Measurements from ENCODE around the gene TEX30. TPM values are rescaled to one million over a fixed set of nuclear protein-coding genes. Genes with fewer than 3 reads are reported as not detected.
A peak's percentile ranks its signal among the peaks of the same experiment; 100 is the strongest.
"Not testable (repeated sequence)": the region's sequence is repeated elsewhere in the genome, so short reads cannot be mapped to it uniquely, and the experiment has no call there.

TEX30 gene
- polyA plus RNA-seq, 10 donors = 12.9 to 25.7 (median 14.3) TPM

DNA sequence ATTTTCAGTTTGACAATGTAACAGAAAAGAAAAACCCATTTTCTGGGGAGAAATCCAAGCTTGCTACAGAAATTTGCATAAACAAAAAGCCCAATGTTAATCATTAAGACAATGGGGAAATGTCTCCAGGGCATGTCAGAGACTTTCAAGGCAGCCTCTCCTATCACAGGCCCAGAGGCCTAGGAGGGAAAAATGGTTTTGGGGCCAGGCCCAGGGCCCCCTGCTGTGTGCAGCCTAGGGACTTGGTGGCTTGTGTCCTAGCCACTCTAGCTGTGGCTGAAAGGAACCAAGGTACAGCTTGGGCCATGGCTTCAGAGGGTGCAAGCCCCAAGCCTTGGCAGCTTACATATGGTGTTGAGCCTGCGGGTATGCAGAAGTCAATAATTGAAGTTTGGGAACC, 8.0 kb upstream of the TEX30 start:
- no peak for DNase-seq

DNA sequence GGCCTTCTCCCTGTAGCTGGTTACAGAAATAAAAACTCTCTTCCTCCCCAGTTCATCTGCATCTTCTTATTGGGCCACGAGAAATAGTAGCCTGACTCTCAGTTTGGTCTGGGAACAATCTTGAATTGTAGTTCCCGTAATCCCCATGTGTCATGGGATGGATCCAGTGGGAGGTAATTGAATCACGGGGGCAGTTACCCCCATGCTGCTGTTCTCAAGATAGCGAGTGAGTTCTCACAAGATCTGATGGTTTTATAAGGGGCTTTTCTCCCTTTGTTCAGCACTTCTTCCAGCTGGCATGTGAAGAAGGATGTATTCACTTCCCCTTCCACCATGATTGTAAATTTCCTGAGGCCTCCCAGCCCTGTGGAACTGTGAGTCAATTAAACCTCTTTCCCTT, 7.1 kb upstream of the TEX30 start:
- not testable (repeated sequence) for DNase-seq

- DNase-seq = no peak
These were observed 6.0 kb upstream of the TEX30 start for GRCh38 chr13:102779436-102780159.

- DNase-seq = no peak
These were observed 4.2 kb upstream of the TEX30 start for GRCh38 chr13:102777736-102778135.

- no peak for DNase-seq
These were observed 2.7 kb upstream of the TEX30 start for GRCh38 chr13:102776271-102776670.

DNA sequence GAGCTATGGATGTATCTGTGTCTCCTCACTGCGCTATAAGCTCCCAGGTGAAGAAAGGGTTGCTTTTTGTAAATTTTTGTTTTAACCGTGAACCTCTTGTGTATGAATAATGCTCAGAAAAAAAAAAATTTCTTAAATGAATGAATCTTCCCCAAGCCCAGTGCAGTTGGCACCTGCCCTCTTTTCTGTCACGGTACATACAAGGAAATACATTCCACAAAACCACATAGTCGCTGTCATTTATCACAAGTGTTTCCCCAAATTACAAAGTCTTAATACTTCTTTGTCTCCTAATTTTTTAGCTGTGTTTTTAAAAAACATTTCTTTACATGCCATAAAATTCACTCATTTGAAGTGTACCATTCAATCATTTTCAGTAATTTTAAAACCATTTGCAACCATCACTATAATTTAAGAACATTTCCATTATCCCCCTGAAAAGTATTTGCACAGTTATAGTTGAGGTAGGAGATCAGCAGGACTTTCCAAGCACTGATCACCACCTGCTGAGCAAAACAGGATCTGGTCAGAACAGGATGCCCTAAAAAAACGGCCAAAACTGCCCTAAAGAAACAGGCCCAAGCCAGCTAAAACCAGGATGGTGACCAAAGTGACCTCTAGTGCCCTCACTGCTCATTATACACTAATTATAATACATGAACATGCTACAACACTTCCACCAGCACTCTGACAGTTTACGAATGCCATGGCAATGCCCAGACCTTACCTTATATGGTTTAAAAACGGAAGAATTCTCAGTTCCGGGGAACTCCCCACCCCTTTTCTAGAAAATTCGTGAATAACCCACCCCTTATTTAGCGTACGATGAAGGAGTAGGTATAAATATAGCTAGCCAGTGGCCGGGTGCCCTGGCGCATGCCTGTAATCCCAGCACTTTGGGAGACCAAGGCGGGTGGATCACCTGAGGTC, 1.3 kb upstream of the TEX30 start:
- no peak for DNase-seq

GRCh38 chr13:102774214-102774568, 605 bp upstream of the TEX30 start:
- no peak for DNase-seq

DNA sequence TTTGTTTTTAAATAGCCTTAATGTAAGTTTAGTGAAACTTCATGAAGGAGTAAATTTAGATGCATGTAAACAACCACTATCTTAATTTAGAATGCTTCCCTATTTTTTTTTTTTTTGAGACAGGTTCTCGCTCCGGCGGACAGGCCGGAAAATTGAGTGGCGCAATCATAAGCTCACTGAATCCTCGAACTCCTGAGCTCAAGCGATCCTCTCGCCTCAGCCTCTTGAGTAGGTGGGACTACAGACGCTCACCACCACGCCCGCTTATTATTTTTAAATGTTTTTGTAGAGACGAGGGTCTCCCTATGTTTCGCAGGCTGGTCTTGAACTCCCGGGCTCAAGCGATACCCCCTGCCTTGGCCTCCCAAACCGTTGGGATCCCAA, 1.6 kb downstream of the TEX30 start:
- no peak for DNase-seq

- no peak for DNase-seq
These were observed 2.1 kb downstream of the TEX30 start for GRCh38 chr13:102771298-102772041.

- no peak for DNase-seq
These were observed 3.2 kb downstream of the TEX30 start for GRCh38 chr13:102770435-102770834.

DNA sequence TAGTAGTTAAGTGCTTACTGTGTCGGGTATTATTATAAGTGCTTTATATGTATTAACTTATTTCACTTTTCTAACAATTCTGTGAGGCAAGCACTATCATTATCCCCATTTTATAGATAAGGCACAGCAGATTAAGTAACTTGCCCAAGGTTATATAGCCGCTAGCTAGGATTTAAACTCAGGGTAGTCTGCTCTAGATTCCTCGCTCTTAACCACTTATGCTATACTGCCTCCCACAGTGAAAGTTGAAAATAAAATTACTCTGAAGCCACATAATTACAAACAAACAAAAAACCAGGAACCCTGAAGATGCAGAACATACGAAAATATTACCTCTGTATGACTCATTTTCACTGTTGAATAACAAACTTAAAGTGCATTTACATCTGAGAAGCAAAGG, 3.9 kb downstream of the TEX30 start:
- peak in 1 of 3 donors; percentile 14 for DNase-seq

DNA sequence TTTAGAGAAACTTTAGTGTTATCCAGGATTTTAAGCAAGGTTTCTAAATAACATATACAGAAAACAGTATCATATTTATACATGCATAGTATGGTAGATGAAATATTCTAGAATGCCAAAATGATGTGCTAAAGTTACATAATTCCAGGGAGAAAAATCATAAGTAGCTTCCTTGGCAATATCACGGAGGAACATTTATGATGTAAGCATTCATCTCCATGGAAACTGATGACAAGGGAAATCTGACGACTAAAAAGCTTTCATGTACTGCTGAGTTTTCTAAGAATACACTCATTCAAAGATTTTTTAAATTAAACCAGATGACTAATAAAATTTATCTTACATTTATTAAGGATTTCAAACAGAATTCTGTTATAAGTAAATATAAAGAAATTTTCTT, 4.7 kb downstream of the TEX30 start:
- peak in 2 of 3 donors; percentile 16 to 28 for DNase-seq

DNA sequence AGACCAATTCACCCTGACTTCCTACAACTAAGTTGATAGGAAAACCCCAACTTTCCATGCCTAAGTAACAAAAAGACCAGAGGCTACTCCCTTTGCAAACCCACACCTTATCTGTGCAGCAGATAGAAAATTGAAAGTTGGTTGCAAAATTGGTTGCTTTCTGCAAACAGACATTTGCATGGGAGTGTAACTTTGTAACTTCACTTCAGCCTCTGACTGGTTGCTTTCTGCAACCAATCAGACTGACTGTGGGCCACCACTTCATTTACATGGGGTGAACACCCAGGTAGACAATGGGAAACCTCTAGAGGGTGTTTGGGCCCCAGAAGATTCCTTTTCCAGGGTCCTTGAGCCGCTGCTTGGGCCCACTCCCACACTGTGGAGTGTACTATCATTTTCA, 9.8 kb downstream of the TEX30 start:
- DNase-seq = no peak

- no peak for DNase-seq
These were observed 12.5 kb downstream of the TEX30 start for GRCh38 chr13:102761071-102761470.

- no peak for DNase-seq
These were observed 14.7 kb downstream of the TEX30 start for GRCh38 chr13:102758842-102759241.

GRCh38 chr13:102757006-102757405, 16.6 kb downstream of the TEX30 start:
- no peak for DNase-seq

GRCh38 chr13:102751886-102752285, 21.7 kb downstream of the TEX30 start:
- no peak for DNase-seq

DNA sequence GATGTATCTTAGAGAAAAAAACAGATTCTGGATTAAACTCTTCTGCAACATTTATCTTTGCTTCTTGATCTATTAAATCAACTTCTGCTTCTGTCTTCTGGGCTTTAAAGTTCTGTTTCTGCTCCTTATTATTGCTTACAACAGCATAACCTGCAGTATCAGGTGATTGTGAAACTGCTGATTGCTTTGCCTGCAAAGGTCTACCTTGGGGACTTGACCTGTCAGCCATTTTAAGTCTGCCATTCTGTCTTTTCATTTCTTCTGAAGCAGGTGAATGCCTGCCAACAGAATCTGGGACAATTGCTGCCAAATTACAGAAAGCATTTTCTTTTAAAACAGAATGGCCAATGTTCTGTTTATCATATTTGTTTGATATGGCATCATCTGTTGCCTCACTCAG, 31.1 kb downstream of the TEX30 start:
- no peak for DNase-seq

DNA sequence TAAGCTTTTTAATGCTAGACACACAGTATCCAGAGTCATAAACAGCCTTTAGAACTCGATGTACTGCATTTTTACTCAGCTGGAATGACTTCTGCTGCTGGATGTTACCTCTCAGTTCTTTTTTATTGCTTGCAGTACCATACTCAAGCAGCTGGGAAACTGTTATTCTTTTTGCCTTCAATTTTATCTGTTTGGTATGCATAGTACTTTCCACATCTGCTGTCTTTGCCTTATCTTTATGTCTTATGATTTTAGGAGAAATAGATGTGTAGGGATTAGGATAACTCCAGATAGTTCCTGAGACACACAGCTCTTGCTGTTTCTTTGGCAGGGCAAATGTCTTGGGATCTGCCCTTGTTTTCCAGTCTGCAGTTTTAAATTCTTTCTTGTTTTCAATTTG, 31.5 kb downstream of the TEX30 start:
- no peak for DNase-seq

DNA sequence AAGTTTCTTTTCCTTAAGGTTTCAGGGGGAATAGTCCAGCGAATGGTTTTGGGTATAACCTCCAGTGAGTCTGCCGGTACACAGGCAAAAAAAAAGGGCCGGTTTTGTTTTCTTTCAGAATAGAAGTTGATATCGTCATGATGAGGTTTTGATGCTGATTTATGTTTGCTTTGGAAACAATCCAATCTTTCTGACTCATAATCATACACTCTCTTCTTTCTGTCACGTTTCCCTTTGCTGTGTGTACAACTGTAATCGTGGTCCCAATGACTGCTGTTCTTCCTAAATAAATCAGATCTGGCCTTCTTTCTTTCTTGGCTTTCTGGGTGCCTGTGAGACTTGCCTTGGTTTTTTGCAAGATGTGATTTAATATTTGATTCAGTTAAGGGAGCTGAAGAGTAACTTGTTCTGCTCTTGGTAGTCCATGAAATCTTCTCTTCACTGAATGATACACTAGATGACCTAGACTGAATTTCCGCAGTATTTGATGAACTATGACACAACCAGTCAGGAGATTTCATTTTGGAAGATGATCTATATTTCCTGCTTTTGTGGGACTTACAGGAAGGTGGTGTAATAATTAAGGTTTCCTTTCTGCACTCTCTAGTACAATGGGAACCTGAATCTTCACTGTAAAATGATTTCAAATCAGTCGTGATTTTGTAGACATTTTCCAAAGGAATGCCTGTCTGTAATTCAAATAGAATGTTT, 43.9 kb downstream of the TEX30 start:
- peak in 2 of 3 donors; percentile 30 for DNase-seq

GRCh38 chr13:102726430-102726829, 47.2 kb downstream of the TEX30 start:
- DNase-seq = no peak

DNA sequence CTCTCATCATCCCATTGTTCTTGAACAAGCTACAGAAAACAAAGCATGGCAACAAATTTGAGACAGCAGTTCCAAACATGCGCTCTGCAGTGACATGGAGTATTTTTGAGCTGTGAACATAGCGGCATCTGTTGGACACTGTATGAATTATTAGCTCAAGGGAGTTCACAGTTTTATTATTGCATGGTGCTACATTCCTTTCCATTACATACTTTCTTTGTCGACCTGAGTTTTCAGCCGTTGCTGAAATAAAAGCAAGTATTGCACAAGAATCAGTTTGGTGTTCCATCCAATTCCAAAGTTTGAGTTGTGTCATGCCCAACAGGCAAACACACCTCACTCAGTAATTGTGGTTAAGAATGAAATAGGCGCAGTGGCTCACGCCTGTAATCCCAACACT, 48.7 kb downstream of the TEX30 start:
- DNase-seq = peak; percentile 35 to 67 (median 46)

All from muscle of back (tissue), 11 donors.